ENCODE measurements around the gene DPP7. TPM values are rescaled to one million over a fixed set of nuclear protein-coding genes. Genes with fewer than 3 reads are reported as not detected.
A peak's percentile ranks its signal among the peaks of the same experiment; 100 is the strongest.

The DPP7 gene
- total RNA-seq, 2 donors from 2014 or later, result 165 to 188 TPM

DNA sequence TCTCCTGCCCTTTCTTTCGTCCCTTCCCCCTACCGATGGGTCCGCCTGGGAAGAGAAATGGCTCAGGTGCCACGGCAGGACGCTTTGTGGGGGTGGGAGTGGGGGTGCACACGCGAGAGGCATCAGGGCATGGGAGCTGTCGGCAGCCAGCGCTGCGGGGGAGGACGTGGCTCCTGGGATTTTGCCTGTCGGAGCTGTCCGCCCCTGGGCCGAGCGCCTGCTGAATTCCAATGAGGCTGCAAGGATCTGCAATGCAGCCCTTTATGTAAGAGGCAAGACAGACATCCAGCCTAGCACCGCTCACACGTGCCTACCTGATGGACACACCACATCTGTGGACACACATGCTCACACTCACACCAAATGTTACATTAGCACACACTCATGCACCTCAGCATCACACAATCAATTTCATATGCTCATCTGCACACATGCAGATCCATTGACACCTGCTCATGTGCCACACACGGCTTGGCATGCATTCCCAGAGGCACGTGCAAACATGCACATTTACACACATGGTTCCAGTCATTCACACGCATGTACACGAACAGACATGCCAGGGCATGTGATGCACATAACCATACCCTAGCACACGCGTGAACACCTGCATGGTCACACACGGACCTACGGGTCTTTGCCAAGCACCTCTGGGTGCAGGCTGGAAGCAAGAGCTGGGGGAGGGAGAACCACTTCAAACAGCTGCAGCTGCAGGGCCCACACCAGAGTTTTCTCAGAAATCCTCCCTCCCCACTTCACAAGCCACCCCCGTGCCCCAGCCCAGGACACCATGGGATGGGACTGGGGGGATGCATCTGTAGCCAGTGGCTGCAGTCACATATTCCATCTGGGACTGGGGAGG lies 25.8 kb upstream of the DPP7 start:
- Histone ChIP-seq H3K4me3 (no peak overlapping the region), H3K9me3 (no peaks in the 10 kb centered on the region), H3K27ac (no peak overlapping the region), H3K27me3 (peaks cover 12 to 15% of the 10 kb centered on the region in 2 donors), H3K4me1 (peaks cover 0 to 8% of the 10 kb centered on the region in 2 donors), H3K36me3 (no peaks in the 10 kb centered on the region)
- TF ChIP-seq, protein P1, sequence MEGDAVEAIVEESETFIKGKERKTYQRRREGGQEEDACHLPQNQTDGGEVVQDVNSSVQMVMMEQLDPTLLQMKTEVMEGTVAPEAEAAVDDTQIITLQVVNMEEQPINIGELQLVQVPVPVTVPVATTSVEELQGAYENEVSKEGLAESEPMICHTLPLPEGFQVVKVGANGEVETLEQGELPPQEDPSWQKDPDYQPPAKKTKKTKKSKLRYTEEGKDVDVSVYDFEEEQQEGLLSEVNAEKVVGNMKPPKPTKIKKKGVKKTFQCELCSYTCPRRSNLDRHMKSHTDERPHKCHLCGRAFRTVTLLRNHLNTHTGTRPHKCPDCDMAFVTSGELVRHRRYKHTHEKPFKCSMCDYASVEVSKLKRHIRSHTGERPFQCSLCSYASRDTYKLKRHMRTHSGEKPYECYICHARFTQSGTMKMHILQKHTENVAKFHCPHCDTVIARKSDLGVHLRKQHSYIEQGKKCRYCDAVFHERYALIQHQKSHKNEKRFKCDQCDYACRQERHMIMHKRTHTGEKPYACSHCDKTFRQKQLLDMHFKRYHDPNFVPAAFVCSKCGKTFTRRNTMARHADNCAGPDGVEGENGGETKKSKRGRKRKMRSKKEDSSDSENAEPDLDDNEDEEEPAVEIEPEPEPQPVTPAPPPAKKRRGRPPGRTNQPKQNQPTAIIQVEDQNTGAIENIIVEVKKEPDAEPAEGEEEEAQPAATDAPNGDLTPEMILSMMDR (IDR thresholded peaks at IDR 0.05), result no peak
- no peak for DNase-seq (ENCODE audit: low spot score)

DNA sequence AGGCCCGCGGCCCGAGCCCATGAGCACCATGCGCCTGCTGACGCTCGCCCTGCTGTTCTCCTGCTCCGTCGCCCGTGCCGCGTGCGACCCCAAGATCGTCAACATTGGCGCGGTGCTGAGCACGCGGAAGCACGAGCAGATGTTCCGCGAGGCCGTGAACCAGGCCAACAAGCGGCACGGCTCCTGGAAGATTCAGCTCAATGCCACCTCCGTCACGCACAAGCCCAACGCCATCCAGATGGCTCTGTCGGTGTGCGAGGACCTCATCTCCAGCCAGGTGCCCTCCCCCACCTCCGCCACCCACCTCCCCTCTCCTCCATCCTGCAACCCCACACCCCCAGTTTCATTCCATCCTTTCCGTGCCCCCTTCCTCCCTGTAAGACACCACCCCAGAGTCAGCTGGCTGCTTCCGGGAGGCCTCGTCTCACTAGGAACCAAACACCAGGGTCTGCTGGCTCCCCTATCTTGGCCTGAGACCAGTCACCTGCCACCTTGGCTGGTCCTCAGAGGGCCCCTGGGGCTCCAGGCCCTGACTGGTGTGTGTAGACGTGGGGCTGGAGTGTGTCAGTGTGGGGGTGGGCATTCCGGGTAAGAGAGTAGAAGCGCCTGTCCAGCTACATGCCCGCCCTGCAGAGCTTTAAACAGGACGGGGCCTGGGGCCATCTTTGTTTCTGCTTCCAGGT lies 25.1 kb upstream of the DPP7 start:
- Histone ChIP-seq H3K9me3 (no peaks in the 10 kb centered on the region), H3K27ac (no peak overlapping the region), H3K36me3 (no peaks in the 10 kb centered on the region), H3K27me3 (peaks cover 12 to 15% of the 10 kb centered on the region in 2 donors), H3K4me1 (peaks cover 0 to 8% of the 10 kb centered on the region in 2 donors), H3K4me3 (no peak overlapping the region)
- TF ChIP-seq, protein P1 (IDR thresholded peaks at IDR 0.05), result no peak
- no peak for DNase-seq (ENCODE audit: low spot score)

DNA sequence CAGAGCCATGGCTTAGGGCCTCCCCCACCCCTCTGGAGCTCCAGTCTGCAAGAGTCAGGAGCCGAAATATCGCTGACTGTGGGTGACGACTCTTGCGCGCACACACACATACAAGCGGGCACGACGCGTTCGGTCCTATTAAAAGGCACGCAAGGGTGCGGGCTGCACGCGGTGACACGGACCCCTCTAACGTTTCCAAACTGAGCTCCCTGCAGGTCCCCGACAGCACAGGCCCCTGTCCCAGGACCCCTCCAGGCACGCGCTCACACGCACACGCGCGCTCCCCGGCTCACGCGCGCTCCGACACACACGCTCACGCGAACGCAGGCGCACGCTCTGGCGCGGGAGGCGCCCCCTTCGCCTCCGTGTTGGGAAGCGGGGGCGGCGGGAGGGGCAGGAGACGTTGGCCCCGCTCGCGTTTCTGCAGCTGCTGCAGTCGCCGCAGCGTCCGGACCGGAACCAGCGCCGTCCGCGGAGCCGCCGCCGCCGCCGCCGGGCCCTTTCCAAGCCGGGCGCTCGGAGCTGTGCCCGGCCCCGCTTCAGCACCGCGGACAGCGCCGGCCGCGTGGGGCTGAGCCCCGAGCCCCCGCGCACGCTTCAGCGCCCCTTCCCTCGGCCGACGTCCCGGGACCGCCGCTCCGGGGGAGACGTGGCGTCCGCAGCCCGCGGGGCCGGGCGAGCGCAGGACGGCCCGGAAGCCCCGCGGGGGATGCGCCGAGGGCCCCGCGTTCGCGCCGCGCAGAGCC lies 24.4 kb upstream of the DPP7 start, which contains the start of gene GRIN1:
Gene GRIN1, plus strand, starts transcription at position 433 of the 746 bp plus-strand sequence. CDS start 333 bp downstream, outside the sequence.
- TF ChIP-seq, protein P1 (IDR thresholded peaks at IDR 0.05), result no peak
- no peak for DNase-seq (ENCODE audit: low spot score)
- no peak within 1 kb of the TSS for H3K27ac ChIP-seq
- H3K4me1 ChIP-seq, result peaks cover 0 to 8% of the 10 kb centered on the region in 2 donors
- H3K36me3 ChIP-seq, result no peaks in the 10 kb centered on the region
- H3K9me3 ChIP-seq, result no peaks in the 10 kb centered on the region
- H3K4me3 ChIP-seq, result peak within 1 kb of the TSS in 1 of 2 donors; percentile 21
- peaks cover 12 to 15% of the 10 kb centered on the region in 2 donors for H3K27me3 ChIP-seq

DNA sequence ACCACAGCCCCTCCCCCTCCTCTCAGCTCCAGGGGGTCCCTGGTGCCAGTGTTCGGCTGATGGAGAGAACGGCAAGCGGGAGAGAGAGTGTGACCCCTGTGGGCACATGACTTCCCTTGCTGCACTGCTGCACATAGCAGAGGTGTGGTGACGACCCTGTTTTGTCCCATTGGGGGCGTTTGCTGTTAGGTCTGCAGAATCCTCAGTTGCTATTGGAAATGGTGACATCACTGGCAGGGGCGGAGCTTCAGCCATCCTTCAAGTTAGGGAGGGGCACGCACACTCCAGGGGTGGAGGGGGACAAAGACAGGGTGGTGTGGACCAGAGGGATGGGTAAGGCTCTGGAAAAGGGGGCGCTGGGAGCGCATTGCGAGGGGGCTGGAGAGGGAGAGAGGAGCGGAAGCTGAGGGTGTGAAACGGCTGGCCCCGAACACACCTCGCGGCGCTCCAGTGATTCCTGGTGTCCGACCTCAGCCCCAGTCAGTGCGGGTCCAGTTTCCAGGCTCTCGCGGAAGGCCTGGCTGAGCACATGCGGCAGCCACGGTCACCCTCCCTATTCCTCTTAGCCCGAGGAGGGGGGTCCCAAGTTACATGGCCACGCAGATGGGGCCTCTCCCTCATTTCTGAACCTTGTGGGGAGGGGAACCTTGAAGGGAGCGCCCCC lies 23.7 kb upstream of the DPP7 start:
- TF ChIP-seq, protein P1 (IDR thresholded peaks at IDR 0.05), result no peak
- no peak for DNase-seq (ENCODE audit: low spot score)
- H3K4me1 ChIP-seq, result peaks cover 0 to 8% of the 10 kb centered on the region in 2 donors

More for the DNA sequence above, 23.7 kb upstream of the DPP7 start:
- Histone ChIP-seq H3K9me3 (no peaks in the 10 kb centered on the region), H3K27ac (no peak overlapping the region), H3K27me3 (peaks cover 12 to 15% of the 10 kb centered on the region in 2 donors), H3K4me3 (no peak overlapping the region), H3K36me3 (no peaks in the 10 kb centered on the region)
